Activated gamma-delta T cell treated with Interleukin-2 at 50 U/mL for 16 hours (primary cell): Measurements from ENCODE around the gene OR11H6.
"Not testable (repeated sequence)": the region's sequence is repeated elsewhere in the genome, so short reads cannot be mapped to it uniquely, and the experiment has no call there.

Experiments used
- DNase-seq: peaks from one replicate; pipeline ENCODE4 v3.0.0-alpha.2; 2020

The OR11H6 gene

GRCh38 chr14:20264361-20264760 is 40.9 kb downstream of the OR11H6 start:
- DNase-seq, result not testable (repeated sequence)

- no peak for DNase-seq
Observed at GRCh38 chr14:20274062-20274461, 50.6 kb downstream of the OR11H6 start.
